Duodenal mucosa (tissue), 2 donors: ENCODE results near the gene PRSS3.
"Not testable (repeated sequence)": the region's sequence is repeated elsewhere in the genome, so short reads cannot be mapped to it uniquely, and the experiment has no call there.

Experiments used
- H3K27ac ChIP-seq: one replicate; pipeline ENCODE4 v1.7.0; 2013; ENCODE audit warnings: low read depth, low read length
- H3K27me3 ChIP-seq, 2 donors: one replicate each; pipeline ENCODE4 v1.7.0; 2013; ENCODE audit warnings: low read length in 2 of 2, control low read depth in 1 of 2; ENCODE audit not compliant: insufficient read depth in 2 of 2, control insufficient read depth in 1 of 2
- H3K36me3 ChIP-seq, 2 donors: one replicate each; pipeline ENCODE4 v1.7.0; 2013; ENCODE audit warnings: low read length in 2 of 2, control low read depth in 1 of 2; ENCODE audit not compliant: insufficient read depth in 2 of 2, control insufficient read depth in 1 of 2
- H3K4me1 ChIP-seq, 2 donors: one replicate each; pipeline ENCODE4 v1.7.0; 2013; ENCODE audit warnings: low read length in 2 of 2, control low read depth in 1 of 2; ENCODE audit not compliant: insufficient read depth in 2 of 2, control insufficient read depth in 1 of 2
- H3K4me3 ChIP-seq, 2 donors: one replicate each; pipeline ENCODE4 v1.7.0; 2013; ENCODE audit warnings: low read length in 2 of 2, low read depth in 1 of 2
- H3K9ac ChIP-seq, 2 donors: one replicate each; pipeline ENCODE4 v1.7.0; 2013; ENCODE audit warnings: low read length in 2 of 2, low read depth in 1 of 2
- H3K9me3 ChIP-seq, 2 donors: one replicate each; pipeline ENCODE4 v1.7.0; 2013; ENCODE audit warnings: low read length in 2 of 2, control low read depth in 1 of 2; ENCODE audit not compliant: control insufficient read depth in 1 of 2

The PRSS3 gene

GRCh38 chr9:33836261-33836660, 40.9 kb downstream of the PRSS3 start:
- not testable (repeated sequence) for H3K9me3 ChIP-seq, H3K9ac ChIP-seq, H3K36me3 ChIP-seq, H3K27me3 ChIP-seq, H3K4me3 ChIP-seq, H3K27ac ChIP-seq
- peaks cover 0 to 12% of the 10 kb centered on the region in 2 donors for H3K4me1 ChIP-seq

- H3K4me1 ChIP-seq = peaks cover 0 to 12% of the 10 kb centered on the region in 2 donors
- no peak overlapping the region for H3K9ac ChIP-seq
- H3K27me3 ChIP-seq = no peaks in the 10 kb centered on the region
- no peak overlapping the region for H3K4me3 ChIP-seq
- no peaks in the 10 kb centered on the region for H3K9me3 ChIP-seq
- no peaks in the 10 kb centered on the region for H3K36me3 ChIP-seq
- H3K27ac ChIP-seq = no peak overlapping the region
These were observed 41.8 kb downstream of the PRSS3 start for GRCh38 chr9:33837138-33837537.

GRCh38 chr9:33840381-33840780, 45.0 kb downstream of the PRSS3 start:
- peaks cover 4 to 10% of the 10 kb centered on the region in 2 donors for H3K4me1 ChIP-seq
- no peaks in the 10 kb centered on the region for H3K27me3 ChIP-seq
- no peak overlapping the region for H3K4me3 ChIP-seq
- H3K9ac ChIP-seq = no peak overlapping the region
- no peak overlapping the region for H3K27ac ChIP-seq
- H3K36me3 ChIP-seq = no peaks in the 10 kb centered on the region
- no peaks in the 10 kb centered on the region for H3K9me3 ChIP-seq

- Histone ChIP-seq H3K9me3 (no peaks in the 10 kb centered on the region), H3K36me3 (no peaks in the 10 kb centered on the region), H3K27me3 (no peaks in the 10 kb centered on the region), H3K4me3 (no peak overlapping the region), H3K9ac (no peak overlapping the region), H3K4me1 (peaks cover 6 to 7% of the 10 kb centered on the region in 2 donors), H3K27ac (no peak overlapping the region)
These were observed 48.1 kb downstream of the PRSS3 start for GRCh38 chr9:33843312-33843961.

GRCh38 chr9:33846231-33846630, 50.9 kb downstream of the PRSS3 start:
- no peaks in the 10 kb centered on the region for H3K27me3 ChIP-seq
- no peaks in the 10 kb centered on the region for H3K36me3 ChIP-seq
- H3K9ac ChIP-seq = no peak overlapping the region
- no peaks in the 10 kb centered on the region for H3K9me3 ChIP-seq
- no peak overlapping the region for H3K4me3 ChIP-seq
- no peak overlapping the region for H3K27ac ChIP-seq
- H3K4me1 ChIP-seq = peaks cover 19 to 21% of the 10 kb centered on the region in 2 donors

GRCh38 chr9:33847894-33848205, 52.5 kb downstream of the PRSS3 start:
- not testable (repeated sequence) for H3K4me3 ChIP-seq, H3K36me3 ChIP-seq, H3K27ac ChIP-seq, H3K9ac ChIP-seq, H3K9me3 ChIP-seq, H3K27me3 ChIP-seq
- peaks cover 29 to 32% of the 10 kb centered on the region in 2 donors for H3K4me1 ChIP-seq
